Germinal center (tissue), 1 donor: ENCODE results near the gene CCNY.
A peak's percentile ranks its signal among the peaks of the same experiment; 100 is the strongest.
"Not testable (repeated sequence)": the region's sequence is repeated elsewhere in the genome, so short reads cannot be mapped to it uniquely, and the experiment has no call there.

Experiments used
- DNase-seq: peaks from one replicate; pipeline ENCODE4 v3.0.0; 2012; ENCODE audit warnings: mixed read lengths, low spot score

Gene CCNY

GRCh38 chr10:35517431-35518181 lies 181.3 kb downstream of the CCNY start:
- no peak for DNase-seq

- DNase-seq = not testable (repeated sequence)
Measured at GRCh38 chr10:35518187-35518586, 181.9 kb downstream of the CCNY start.

- DNase-seq = no peak
Measured at GRCh38 chr10:35520996-35521395, 184.7 kb downstream of the CCNY start.

- peak; percentile 57 for DNase-seq
Measured at GRCh38 chr10:35523670-35524225, 187.4 kb downstream of the CCNY start.

- no peak for DNase-seq
Measured at GRCh38 chr10:35526746-35527145, 190.4 kb downstream of the CCNY start.

- no peak for DNase-seq
Measured at GRCh38 chr10:35532141-35532540, 195.8 kb downstream of the CCNY start.

- DNase-seq = no peak
Measured at GRCh38 chr10:35533565-35533964, 197.3 kb downstream of the CCNY start.

GRCh38 chr10:35535136-35535535 lies 198.8 kb downstream of the CCNY start:
- no peak for DNase-seq

GRCh38 chr10:35536789-35537188 lies 200.5 kb downstream of the CCNY start:
- DNase-seq = no peak

- not testable (repeated sequence) for DNase-seq
Measured at GRCh38 chr10:35537925-35538324, 201.6 kb downstream of the CCNY start.

- no peak for DNase-seq
Measured at GRCh38 chr10:35540296-35541164, 204.2 kb downstream of the CCNY start.

GRCh38 chr10:35541720-35542119 lies 205.4 kb downstream of the CCNY start:
- no peak for DNase-seq

GRCh38 chr10:35542303-35542702 lies 206.0 kb downstream of the CCNY start:
- no peak for DNase-seq

- no peak for DNase-seq
Measured at GRCh38 chr10:35545079-35545657, 208.9 kb downstream of the CCNY start.

GRCh38 chr10:35545878-35546590 lies 209.7 kb downstream of the CCNY start:
- no peak for DNase-seq

GRCh38 chr10:35546824-35547225 lies 210.5 kb downstream of the CCNY start:
- no peak for DNase-seq

- no peak for DNase-seq
Measured at GRCh38 chr10:35552650-35553342, 216.5 kb downstream of the CCNY start.

- DNase-seq = no peak
Measured at GRCh38 chr10:35554036-35554435, 217.7 kb downstream of the CCNY start.

GRCh38 chr10:35554461-35555056 lies 218.2 kb downstream of the CCNY start:
- no peak for DNase-seq

GRCh38 chr10:35555962-35556930 lies 219.9 kb downstream of the CCNY start:
- DNase-seq = no peak
